GM10266 (cell line): ENCODE measurements around the gene EIF3M.

Experiments
- DNase-seq: peaks from one replicate; pipeline ENCODE4 v3.0.0; 2012; ENCODE audit errors: extremely low spot score
- TF ChIP-seq, protein P1 (sequence below): IDR thresholded peaks from 2 replicates; pipeline ENCODE4 v1.5.1; 2012; ENCODE audit warnings: mild to moderate bottlenecking, low read depth; ENCODE audit not compliant: control insufficient read depth, insufficient read depth; ENCODE audit errors: missing control alignments

EIF3M gene

DNA sequence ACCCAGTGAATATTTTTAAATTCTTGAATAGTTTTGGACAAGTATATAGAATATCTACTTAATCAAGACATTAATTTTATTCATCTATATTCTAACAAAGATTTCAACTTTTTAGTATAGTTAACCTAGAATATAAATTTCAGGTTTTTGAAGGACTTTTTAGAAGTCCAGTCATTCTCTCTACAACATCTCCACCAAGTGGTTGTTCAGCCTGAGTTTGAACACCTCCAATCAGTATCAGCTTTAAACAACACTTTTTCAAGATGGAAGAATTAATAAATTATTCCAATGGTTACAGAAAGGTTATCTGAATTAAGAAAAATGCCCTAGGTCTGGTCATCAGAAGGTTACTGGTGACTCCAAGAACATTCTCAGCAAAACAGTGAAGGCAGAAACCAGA lies 31.8 kb downstream of the EIF3M start:
- TF ChIP-seq, protein P1, sequence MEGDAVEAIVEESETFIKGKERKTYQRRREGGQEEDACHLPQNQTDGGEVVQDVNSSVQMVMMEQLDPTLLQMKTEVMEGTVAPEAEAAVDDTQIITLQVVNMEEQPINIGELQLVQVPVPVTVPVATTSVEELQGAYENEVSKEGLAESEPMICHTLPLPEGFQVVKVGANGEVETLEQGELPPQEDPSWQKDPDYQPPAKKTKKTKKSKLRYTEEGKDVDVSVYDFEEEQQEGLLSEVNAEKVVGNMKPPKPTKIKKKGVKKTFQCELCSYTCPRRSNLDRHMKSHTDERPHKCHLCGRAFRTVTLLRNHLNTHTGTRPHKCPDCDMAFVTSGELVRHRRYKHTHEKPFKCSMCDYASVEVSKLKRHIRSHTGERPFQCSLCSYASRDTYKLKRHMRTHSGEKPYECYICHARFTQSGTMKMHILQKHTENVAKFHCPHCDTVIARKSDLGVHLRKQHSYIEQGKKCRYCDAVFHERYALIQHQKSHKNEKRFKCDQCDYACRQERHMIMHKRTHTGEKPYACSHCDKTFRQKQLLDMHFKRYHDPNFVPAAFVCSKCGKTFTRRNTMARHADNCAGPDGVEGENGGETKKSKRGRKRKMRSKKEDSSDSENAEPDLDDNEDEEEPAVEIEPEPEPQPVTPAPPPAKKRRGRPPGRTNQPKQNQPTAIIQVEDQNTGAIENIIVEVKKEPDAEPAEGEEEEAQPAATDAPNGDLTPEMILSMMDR: peak; percentile 37

DNA sequence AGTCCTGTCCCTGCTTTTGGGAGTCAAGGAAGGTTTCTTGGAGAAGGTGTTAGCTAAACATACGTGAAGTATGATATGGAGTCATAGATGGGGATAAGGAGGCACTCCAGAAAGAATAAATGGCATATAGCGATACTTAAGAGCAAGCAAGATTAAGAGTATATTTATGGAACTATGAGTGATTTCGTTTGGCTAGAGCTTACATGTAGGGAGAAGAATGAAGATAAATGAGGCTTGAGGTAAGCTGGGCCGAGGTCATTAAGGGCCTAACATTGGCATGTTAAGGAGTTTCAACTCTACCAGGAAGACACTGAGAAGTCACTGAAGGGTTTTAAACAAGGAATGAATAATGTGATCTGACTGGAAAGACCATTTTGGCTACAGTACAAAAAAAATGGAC lies 33.3 kb downstream of the EIF3M start:
- TF ChIP-seq, protein P1: no peak
- no peak for DNase-seq

More for the DNA sequence above, 31.8 kb downstream of the EIF3M start:
- no peak for DNase-seq

DNA sequence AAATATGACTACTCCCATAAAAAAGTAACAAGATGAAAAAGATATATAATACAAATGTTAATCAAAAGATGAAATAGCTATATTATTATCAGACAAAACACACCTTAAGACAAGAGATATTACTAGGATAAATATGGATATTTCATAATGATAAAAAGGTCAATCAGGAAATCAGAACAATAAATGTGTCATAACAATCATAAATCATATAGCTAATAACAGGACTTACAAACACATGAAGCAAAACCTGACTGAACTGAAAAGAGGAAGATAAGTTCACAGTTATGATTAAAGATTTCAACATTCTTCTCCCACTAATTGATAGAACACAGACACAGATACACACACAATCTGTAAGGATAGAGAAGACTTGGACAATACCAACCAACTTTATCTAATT lies 47.2 kb downstream of the EIF3M start:
- TF ChIP-seq, protein P1: no peak
- DNase-seq: no peak

DNA sequence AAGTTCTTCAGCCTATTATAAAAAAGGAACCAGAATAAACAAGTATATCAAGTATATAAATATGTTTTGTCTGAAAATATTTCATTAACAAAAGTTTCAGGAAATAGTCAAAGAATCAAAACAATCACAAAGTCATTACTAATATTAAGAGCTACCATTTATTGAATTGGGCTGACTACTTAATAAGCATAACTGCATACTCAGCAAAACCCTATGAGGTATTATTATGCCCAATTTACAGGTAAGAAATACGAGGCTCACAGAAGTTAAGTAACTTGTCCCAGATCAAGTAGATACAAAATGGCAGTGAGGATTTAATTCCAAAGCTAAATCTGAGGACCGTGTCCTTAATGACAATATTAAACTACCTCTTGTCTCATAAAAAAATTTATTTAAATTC lies 52.2 kb downstream of the EIF3M start:
- no peak for DNase-seq
- TF ChIP-seq, protein P1: no peak

DNA sequence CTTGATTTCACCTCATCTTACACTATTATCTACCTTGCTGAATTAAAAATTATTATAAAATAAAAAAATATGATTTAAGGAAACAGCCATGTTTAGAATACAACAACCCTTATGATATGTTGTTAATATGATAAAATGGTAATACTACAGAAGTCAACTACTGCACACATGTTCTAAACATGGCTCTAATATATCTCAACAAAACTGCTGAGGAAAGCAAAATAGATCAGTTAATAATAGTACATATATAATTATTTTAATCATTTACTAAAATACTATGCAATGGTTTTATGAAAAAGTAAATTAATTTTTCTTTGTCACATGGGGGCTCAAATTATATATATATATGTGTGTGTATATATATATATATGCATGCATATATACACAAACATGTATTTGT lies 57.7 kb downstream of the EIF3M start:
- TF ChIP-seq, protein P1: no peak
- no peak for DNase-seq

DNA sequence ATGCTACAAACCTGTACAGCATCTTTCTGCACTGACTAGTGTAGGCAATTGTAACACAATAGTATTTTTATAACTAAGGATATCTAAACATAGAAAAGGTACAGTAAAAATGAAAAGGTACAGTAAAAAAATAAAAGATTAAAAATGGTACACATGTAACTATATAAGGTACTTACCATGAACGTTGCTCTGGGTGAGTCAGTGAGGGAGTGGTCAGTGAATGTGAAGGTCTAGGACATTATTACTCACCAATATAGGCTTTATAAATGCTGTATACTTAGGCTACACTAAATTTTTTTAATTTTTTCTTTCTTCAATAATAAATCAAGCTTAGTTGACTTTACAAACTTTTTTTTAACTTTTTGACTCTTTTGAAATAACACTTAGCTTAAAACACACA lies 59.9 kb downstream of the EIF3M start:
- no peak for DNase-seq
- TF ChIP-seq, protein P1: no peak
